K562 (cell line): ENCODE measurements around the gene DIAPH3. TPM values are rescaled to one million over a fixed set of nuclear protein-coding genes. Genes with fewer than 3 reads are reported as not detected.

Experiments used
- ATAC-seq: fragments of 200-7000 bp; cut with Tn5 transposase; 3 replicates; pipeline ENCODE4 v1.9.1; 2020; ENCODE audit warnings: moderate library complexity
- BruUV-seq: library from RNA; stranded (reverse); fragments of 400-500 nt; replicated peaks from 2 replicates; lab custom pipeline; 2021; lab: Mats Ljungman, UMichigan
- CTCF ChIA-PET: fragments of 300-600 bp; formaldehyde crosslinking; extraction: SDS; loops from one replicate; lab custom pipeline; 2021; ENCODE audit warnings: low intra/inter-chr PET ratio; lab: Yijun Ruan, JAX
- POLR2A ChIA-PET: fragments of 300-600, 350-650 bp; sonication (Branson Sonifier 250); formaldehyde crosslinking; extraction: SDS; loops from one replicate; lab custom pipeline; 2021; ENCODE audit warnings: antibody characterized with exemption, inconsistent platforms; lab: Yijun Ruan, JAX
- DNase-seq, 4 experiments: peaks; one replicate each; pipeline versions ENCODE4 v3.0.0 to v3.0.0-alpha.2; 2011 to 2018; ENCODE audit warnings: low spot score in 3 of 4, mixed read lengths in 3 of 4; ENCODE audit errors: extremely low read depth in 1 of 4
- FAIRE-seq: peaks from 2 replicates; lab custom pipeline; 2011; peaks lifted over from hg19 to GRCh38; lab: Jason Lieb, UNC
- H2AFZ ChIP-seq: 2 replicates; pipeline ENCODE4 v1.6.0; 2011; ENCODE audit warnings: low read depth, low read length, control low read depth, inconsistent platforms
- H3K27ac ChIP-seq: fragments of 200-600 bp; 3 replicates; pipeline ENCODE4 v1.8.0; 2011; ENCODE audit warnings: low read depth, mild to moderate bottlenecking, control low read depth, inconsistent platforms, low read length, moderate library complexity, mixed read lengths; ENCODE audit errors: extremely low read depth
- H3K27me3 ChIP-seq, 2 experiments: fragments of 300-600 bp in 1 of 2; 2 replicates in 1 of 2; 3 replicates in 1 of 2; pipeline versions ENCODE4 v1.6.0 to v1.8.0; 2011; ENCODE audit warnings: inconsistent platforms in 2 of 2, low read length in 2 of 2, mild to moderate bottlenecking in 1 of 2, mixed read lengths in 1 of 2, moderate library complexity in 1 of 2; ENCODE audit not compliant: control insufficient read depth in 2 of 2, insufficient read depth in 2 of 2
- H3K36me3 ChIP-seq: fragments of 300-600 bp; 3 replicates; pipeline ENCODE4 v1.8.0; 2011; ENCODE audit warnings: mild to moderate bottlenecking, low read length, inconsistent platforms; ENCODE audit not compliant: control insufficient read depth, insufficient read depth
- H3K4me1 ChIP-seq, 2 experiments: fragments of 200-600 bp in 1 of 2; replicated peaks in 1 of 2; 2 replicates in 1 of 2; 3 replicates in 1 of 2; pipeline versions ENCODE4 v1.5.1 to v1.8.0; 2011; ENCODE audit warnings: inconsistent platforms in 2 of 2, low read length in 2 of 2, mild to moderate bottlenecking in 1 of 2, mixed read lengths in 1 of 2, moderate library complexity in 1 of 2; ENCODE audit not compliant: control insufficient read depth in 2 of 2, insufficient read depth in 2 of 2
- H3K4me2 ChIP-seq: 2 replicates; pipeline ENCODE4 v1.6.1; 2011; ENCODE audit warnings: low read length, control low read depth, inconsistent platforms, mixed read lengths; ENCODE audit not compliant: insufficient read depth
- H3K4me3 ChIP-seq: fragments of 200-600 bp; sonication (generic), shearing (Covaris generic); 2 replicates; pipeline ENCODE4 v1.5.1; 2016; ENCODE audit warnings: control low read depth, inconsistent platforms
- H3K79me2 ChIP-seq: fragments of 200-600 bp; 3 replicates; pipeline ENCODE4 v1.8.0; 2011; ENCODE audit warnings: low read length, inconsistent platforms; ENCODE audit not compliant: control insufficient read depth, insufficient read depth
- H3K9ac ChIP-seq, 2 experiments: 2 replicates each; pipeline versions ENCODE4 v1.6.0 to v1.6.1; 2011; ENCODE audit warnings: low read depth in 2 of 2, low read length in 2 of 2, control low read depth in 1 of 2, inconsistent platforms in 1 of 2, mild to moderate bottlenecking in 1 of 2, mixed read lengths in 1 of 2; ENCODE audit not compliant: insufficient read depth in 1 of 2
- H3K9me1 ChIP-seq: one replicate; pipeline ENCODE4 v1.6.0; 2011; ENCODE audit warnings: inconsistent platforms, mild to moderate bottlenecking, low read length, moderate library complexity; ENCODE audit not compliant: control insufficient read depth, insufficient read depth
- H3K9me3 ChIP-seq: replicated peaks from 2 replicates; pipeline ENCODE4 v1.5.1; 2011; ENCODE audit warnings: low read depth, low read length, inconsistent platforms; ENCODE audit not compliant: control insufficient read depth, insufficient read depth
- H4K20me1 ChIP-seq: replicated peaks from 2 replicates; pipeline ENCODE4 v1.6.1; 2011; ENCODE audit warnings: low read length, inconsistent platforms, mixed read lengths; ENCODE audit not compliant: control insufficient read depth, insufficient read depth
- CGGBP1 ChIP-seq: fragments of 250-450 bp; sonication (Bioruptor Pico); IDR thresholded peaks from 2 replicates; pipeline ENCODE4 v1.9.0; 2021; ENCODE audit warnings: mild to moderate bottlenecking
- CHCHD3 ChIP-seq: fragments of 250-450 bp; sonication (Bioruptor Pico); IDR thresholded peaks from 2 replicates; pipeline ENCODE4 v2.1.2; 2022; ENCODE audit warnings: mild to moderate bottlenecking
- ELF4 ChIP-seq: fragments of 450-650 bp; formaldehyde crosslinking; IDR thresholded peaks from 2 replicates; pipeline ENCODE4 v1.4.0; 2022; ENCODE audit warnings: missing genetic modification characterization
- NCOA6 ChIP-seq: fragments of 450-650 bp; IDR thresholded peaks from 2 replicates; pipeline ENCODE4 v1.6.1; 2017; ENCODE audit warnings: mild to moderate bottlenecking
- RBM15 ChIP-seq: fragments of 200-400 bp; formaldehyde crosslinking; IDR thresholded peaks from 2 replicates; pipeline ENCODE4 v1.6.1; 2018; ENCODE audit warnings: mild to moderate bottlenecking, low read length, moderate library complexity; ENCODE audit not compliant: insufficient read depth
- RFX1 ChIP-seq: fragments of 450-650 bp; IDR thresholded peaks from 2 replicates; pipeline ENCODE4 v1.6.1; 2016; ENCODE audit warnings: mild to moderate bottlenecking, moderate library complexity
- ZBTB17 ChIP-seq: fragments of 450-650 bp; formaldehyde crosslinking; IDR thresholded peaks from 2 replicates; pipeline ENCODE4 v1.4.0; 2020; ENCODE audit warnings: mild to moderate bottlenecking
- ZNF695 ChIP-seq: fragments of 450-650 bp; formaldehyde crosslinking; IDR thresholded peaks from 2 replicates; pipeline ENCODE4 v1.4.0; 2020; ENCODE audit warnings: mild to moderate bottlenecking, moderate library complexity
- WGBS: fragments of 100-300 bp; shearing (Covaris generic); methylation state at CpG from one replicate; pipeline ENCODE4 v1.1.6; 2016; ENCODE audit warnings: low coverage, mixed read lengths; ENCODE audit not compliant: insufficient coverage; ENCODE audit errors: missing lambda C conversion rate; 5-methylcytosine and 5-hydroxymethylcytosine counted together
- in situ Hi-C: fragments of 300-500 bp; cut with MboI; formaldehyde crosslinking; loops from 4 replicates; pipeline ENCODE4 v1.15.0; 2018; ENCODE audit warnings: inconsistent platforms, mixed read lengths
- intact Hi-C: fragments of 100-400 bp; cut with micrococcal nuclease; formaldehyde crosslinking; loops from 2 replicates; pipeline ENCODE4 v1.14.2; 2022
- polyA plus RNA-seq, 8 experiments: library from polyadenylated mRNA; depleted of rRNA in 4 of 8; stranded (reverse) in 5 of 8; unstranded in 3 of 8; fragments of >200 nt; fragmentation: Nextera tagmentation in 2 of 8; fragmentation: Illumina TruSeq in 1 of 8; extraction: Ambion mirVana in 2 of 8; extraction: Trizol in 1 of 8; gene quantifications; 2 replicates each; pipeline versions ENCODE4 v1.2.1 to v1.2.3, GENCODE V29; 2011 to 2014; ENCODE audit warnings: inconsistent platforms in 1 of 8, missing spikeins in 1 of 8
- total RNA-seq, 7 experiments: library from RNA; depleted of rRNA in 6 of 7; stranded (reverse); fragments of >200 nt in 6 of 7; fragmentation: Illumina TruSeq in 2 of 7; extraction: Trizol in 2 of 7; gene quantifications; 2 replicates each; pipeline versions ENCODE4 v1.2.1 to v1.2.3, GENCODE V29; 2011 to 2021; ENCODE audit warnings: low replicate concordance in 1 of 7
- TF ChIP-seq, protein P1 (sequence below): sonication (generic); formaldehyde crosslinking; IDR thresholded peaks from 2 replicates; pipeline ENCODE4 v1.8.1; 2023; ENCODE audit warnings: mild to moderate bottlenecking, missing genetic modification reagents

The DIAPH3 gene
- total and polyA plus RNA-seq, 9 of the 15 experiments (the other 6 are each of a cell fraction or from before 2014, with no cell fraction given) = 9.0 to 18.7 (median 14.7) TPM

DNA sequence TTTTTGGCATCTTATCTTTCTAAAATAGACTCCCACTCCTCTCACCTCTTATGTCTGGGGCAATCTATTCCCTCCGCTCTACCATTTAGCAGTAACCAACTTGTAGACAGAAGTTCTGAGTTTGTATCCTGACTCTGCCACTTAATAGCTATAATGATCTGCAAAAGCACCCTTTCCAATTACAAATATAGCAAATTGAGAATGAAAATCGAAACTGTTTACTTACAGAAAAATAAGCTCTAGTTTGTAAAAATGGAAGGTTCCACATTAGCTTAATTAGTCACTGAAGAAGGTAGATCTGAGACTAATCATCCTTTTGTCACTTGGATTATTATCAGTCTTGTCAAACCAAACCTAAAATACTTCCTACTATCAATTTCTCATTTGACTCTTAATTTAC lies 409.3 kb downstream of the DIAPH3 start (continued):
- no peak for TF ChIP-seq CHCHD3 (CRISPR knock-in tag)
- TF ChIP-seq RBM15 = no peak
- no peak for TF ChIP-seq ZBTB17 (CRISPR knock-in tag)
- no peak for TF ChIP-seq CGGBP1 (CRISPR knock-in tag)
- no peak for TF ChIP-seq NCOA6
- TF ChIP-seq, protein P1, sequence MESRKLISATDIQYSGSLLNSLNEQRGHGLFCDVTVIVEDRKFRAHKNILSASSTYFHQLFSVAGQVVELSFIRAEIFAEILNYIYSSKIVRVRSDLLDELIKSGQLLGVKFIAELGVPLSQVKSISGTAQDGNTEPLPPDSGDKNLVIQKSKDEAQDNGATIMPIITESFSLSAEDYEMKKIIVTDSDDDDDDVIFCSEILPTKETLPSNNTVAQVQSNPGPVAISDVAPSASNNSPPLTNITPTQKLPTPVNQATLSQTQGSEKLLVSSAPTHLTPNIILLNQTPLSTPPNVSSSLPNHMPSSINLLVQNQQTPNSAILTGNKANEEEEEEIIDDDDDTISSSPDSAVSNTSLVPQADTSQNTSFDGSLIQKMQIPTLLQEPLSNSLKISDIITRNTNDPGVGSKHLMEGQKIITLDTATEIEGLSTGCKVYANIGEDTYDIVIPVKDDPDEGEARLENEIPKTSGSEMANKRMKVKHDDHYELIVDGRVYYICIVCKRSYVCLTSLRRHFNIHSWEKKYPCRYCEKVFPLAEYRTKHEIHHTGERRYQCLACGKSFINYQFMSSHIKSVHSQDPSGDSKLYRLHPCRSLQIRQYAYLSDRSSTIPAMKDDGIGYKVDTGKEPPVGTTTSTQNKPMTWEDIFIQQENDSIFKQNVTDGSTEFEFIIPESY = no peak
- TF ChIP-seq ELF4 (CRISPR knock-in tag) = no peak

DNA sequence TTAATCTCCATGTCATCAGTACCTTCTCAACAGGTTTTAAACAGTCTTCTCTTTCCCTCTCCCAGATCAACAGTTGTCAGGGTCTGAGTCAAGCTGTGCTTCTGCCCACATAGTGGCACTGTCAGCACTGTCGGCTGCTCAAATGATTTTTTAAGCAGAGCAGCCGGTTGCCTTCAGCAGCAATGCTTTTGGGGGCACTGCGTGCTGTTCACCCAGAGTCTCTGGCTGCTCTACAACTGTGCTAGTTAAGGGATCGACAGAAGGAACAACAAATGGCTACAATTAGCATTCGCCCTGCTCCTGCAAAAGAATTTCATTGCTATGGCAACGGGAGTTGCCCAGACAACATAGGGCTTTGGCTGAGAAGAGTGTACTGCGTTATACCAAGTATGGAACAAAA lies 412.9 kb downstream of the DIAPH3 start:
- TF ChIP-seq RFX1 (peak; percentile 58), ZNF695 (CRISPR knock-in tag) (no peak)
- no peaks in the 10 kb centered on the region for H4K20me1 ChIP-seq
- DNase-seq (no peak), ATAC-seq (no peak), FAIRE-seq (no peak)
- no peak overlapping the region for H3K9ac ChIP-seq
- intact Hi-C loops = no loop called here
- 61% methylated on average over 7 of the region's 7 CpGs for WGBS
- H3K27me3 ChIP-seq = no peaks in the 10 kb centered on the region
- POLR2A ChIA-PET = no interaction called here
- no peaks in the 10 kb centered on the region for H3K9me3 ChIP-seq
- in situ Hi-C loops = no loop called here
- no peaks in the 10 kb centered on the region for H3K9me1 ChIP-seq
- no TSS peak for BruUV-seq
- no peak overlapping the region for H2AFZ ChIP-seq
- no peaks in the 10 kb centered on the region for H3K36me3 ChIP-seq
- H3K4me3 ChIP-seq = no peak overlapping the region
- no peak overlapping the region for H3K4me2 ChIP-seq
- CTCF ChIA-PET = no interaction called here
- no peaks in the 10 kb centered on the region for H3K79me2 ChIP-seq
- H3K4me1 ChIP-seq = no peaks in the 10 kb centered on the region
- no peak overlapping the region for H3K27ac ChIP-seq
